Glomerular visceral epithelial cell (primary cell): Measurements from ENCODE around the gene TOX2.

Experiments used
- DNase-seq: peaks from one replicate; pipeline ENCODE4 v3.0.0-alpha.2; 2016; ENCODE audit errors: extremely low spot score

TOX2 gene

DNA sequence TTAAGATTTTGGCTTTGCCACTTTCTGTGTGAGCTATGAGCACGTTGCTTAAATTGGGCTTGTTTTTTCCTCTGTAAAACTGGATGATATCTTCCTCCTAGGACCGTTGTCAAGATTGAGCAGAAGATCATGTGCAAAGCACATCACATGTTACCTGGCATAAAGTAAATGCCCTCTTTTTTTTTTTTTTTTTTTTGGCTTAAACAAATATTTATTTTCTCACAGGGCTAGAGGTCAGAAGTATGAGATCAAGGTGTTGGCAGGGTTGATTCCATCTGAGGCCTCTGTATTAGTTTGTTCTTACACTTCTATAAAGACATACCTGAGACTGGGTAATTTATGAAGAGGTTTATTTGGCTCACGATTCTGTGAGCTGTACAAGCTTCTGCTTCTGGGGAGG lies 42.7 kb downstream of the TOX2 start:
- DNase-seq = no peak

DNA sequence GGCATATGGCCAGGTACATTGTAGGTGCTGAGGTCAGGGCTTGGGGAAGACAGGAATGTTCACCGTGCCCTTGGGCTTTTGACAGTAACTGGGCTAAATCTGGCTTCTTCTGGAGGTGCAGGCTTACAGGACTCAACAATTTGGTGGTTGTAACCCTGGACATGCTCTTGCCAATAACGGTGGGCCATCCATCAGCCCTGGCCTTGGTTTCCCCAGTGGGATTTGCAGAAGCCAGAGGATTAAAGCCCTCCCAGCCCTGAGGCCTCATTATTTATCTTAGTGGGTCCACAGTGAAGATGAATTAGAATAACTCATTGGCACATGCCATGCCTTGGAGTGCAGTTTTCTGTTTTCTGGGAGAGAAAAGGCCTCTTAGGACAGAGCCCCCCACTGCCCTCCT lies 44.0 kb downstream of the TOX2 start:
- DNase-seq = no peak

DNA sequence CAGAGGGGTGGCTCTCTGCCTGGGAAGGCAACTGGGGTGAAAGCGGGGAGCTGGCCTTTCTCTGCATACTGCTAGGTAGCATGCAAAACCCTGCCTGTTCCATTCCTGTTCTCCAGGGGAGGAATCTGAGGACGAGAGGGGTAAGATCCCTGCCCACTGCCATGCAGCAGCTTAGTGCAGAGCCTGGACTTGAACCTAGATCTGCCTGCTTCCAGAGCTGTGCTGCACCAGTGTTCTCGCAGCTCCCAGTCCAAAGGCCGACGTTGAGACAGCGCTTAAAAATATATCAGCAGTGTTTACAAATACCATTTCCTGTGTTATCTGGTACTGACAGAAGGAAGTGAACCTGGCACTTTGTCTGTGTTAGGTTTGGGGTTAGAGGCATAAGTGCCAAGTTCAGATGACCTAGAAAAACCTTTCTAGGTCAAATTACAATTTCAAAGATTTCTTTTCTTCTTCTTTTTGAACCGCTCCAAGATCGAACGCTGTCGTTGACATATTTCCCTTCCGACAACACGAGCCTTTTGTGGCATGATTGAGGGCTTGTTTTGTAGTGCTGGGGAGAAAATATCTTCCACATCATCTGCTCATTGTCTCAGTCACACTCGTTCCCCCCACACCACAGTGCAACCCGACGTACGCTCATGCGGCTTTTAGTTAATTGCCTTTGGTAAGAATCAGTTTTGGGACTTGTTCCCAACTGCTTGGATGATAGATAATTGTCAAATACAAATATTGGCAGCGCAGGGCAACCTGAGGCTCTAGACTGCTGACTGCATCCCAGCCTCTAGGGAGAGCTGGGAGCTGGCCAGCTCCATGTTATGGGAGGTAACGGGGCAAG lies 44.6 kb downstream of the TOX2 start:
- DNase-seq = no peak

DNA sequence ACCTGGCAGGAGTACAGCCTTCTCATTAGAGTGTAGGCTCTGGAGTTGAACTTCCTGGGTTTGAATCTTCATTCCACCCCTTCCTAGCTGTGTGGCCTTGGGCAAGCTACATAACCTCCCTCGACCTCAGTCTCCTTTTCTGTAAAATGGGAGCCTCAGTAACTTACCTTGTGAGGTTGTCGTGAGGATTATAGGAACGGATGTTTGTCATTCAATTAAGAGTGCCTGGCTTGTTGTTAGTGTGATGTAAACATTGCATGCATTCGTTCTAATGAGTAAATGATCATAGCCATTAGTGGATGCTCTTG lies 45.2 kb downstream of the TOX2 start:
- DNase-seq = no peak

- DNase-seq = no peak
Measured at GRCh38 chr20:43960231-43960630, 45.6 kb downstream of the TOX2 start.

DNA sequence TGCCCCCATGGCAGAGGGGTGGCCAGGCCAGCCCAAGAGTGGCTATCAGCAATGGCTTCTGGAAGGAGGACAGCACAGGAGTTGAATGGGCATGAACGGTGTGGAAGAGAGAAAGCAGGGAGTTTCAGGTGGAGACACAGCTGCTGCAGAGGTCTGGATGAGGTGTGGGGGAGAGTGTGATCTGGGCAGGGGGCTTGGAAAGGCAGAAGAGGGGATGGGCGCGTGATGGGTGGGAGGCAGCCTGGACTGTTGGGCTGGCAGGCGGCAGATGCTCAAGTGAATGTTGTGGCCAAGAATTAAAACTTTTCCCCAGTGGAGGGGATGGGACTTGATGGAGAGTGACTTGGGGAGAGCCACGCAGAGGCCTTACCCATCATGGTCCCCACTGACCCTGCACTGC lies 46.5 kb downstream of the TOX2 start:
- DNase-seq = no peak

- DNase-seq = no peak
Measured at GRCh38 chr20:43961541-43962471, 47.2 kb downstream of the TOX2 start.

DNA sequence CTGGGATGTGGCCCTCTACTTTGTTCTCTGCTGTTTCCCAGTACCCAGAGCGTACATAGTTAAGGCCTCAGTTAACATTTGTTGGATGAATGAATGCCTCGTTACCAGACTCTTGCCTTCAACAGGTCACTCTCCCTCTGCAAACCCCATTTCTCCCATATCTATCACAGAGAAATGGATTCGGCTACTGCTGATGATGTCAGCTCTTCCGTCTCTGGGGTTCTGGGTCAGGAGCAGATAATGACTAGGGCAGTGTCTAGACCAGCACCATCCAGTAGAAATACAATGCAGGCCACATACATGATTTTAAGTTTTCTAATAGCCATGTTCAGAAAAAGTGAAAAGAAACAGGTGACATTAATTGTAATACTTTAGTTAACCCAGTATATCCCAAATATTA lies 47.9 kb downstream of the TOX2 start:
- DNase-seq = no peak

DNA sequence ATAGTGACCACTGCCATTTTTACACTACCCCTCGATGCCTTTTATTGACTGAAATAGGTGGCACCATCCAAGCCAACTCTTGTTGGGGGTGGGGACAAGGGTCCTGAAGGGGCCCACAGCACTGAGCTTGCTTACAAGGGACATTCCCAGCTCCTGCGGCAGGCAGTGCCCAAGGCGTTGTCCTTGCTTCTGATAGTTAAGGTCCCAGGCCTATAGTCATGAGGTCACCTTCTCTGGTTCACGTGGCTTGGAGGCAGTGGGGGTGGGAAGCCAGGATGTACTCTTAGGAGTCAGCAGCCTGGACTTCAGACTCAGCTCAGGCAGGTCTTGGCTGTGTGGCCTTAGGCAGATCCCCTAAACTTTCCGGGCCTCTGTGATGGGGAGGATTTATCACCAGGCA lies 48.6 kb downstream of the TOX2 start:
- DNase-seq = no peak

GRCh38 chr20:43963872-43964791 lies 49.5 kb downstream of the TOX2 start:
- DNase-seq = no peak

GRCh38 chr20:43968341-43969000 lies 53.8 kb downstream of the TOX2 start:
- DNase-seq = no peak

DNA sequence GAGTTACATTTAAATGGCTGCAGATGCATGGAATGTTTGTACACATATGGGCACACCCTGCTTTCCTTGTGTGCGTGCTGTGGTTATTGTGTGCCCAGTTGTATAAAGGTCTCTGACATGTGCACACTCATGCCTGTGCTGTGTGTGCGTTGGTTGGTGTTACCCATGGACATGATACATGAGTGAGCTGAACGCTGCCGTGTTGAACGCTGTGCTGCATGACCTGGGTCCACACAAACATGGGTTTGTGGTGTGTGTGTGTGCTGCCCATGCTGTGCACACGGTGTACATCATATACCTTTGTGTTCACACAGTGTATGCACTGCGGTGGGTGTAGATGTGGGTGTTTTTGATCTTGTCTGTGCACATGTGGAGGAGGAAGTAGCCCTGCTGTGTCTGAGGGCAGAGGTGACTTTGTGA lies 54.4 kb downstream of the TOX2 start:
- no peak for DNase-seq

- DNase-seq = no peak
Measured at GRCh38 chr20:43969501-43970182, 55.0 kb downstream of the TOX2 start.

GRCh38 chr20:43971267-43971666 lies 56.6 kb downstream of the TOX2 start:
- no peak for DNase-seq

GRCh38 chr20:43972051-43972450 lies 57.4 kb downstream of the TOX2 start:
- DNase-seq = no peak

- no peak for DNase-seq
Measured at GRCh38 chr20:43972692-43973091, 58.0 kb downstream of the TOX2 start.

GRCh38 chr20:43973231-43973630 lies 58.6 kb downstream of the TOX2 start:
- DNase-seq = no peak

DNA sequence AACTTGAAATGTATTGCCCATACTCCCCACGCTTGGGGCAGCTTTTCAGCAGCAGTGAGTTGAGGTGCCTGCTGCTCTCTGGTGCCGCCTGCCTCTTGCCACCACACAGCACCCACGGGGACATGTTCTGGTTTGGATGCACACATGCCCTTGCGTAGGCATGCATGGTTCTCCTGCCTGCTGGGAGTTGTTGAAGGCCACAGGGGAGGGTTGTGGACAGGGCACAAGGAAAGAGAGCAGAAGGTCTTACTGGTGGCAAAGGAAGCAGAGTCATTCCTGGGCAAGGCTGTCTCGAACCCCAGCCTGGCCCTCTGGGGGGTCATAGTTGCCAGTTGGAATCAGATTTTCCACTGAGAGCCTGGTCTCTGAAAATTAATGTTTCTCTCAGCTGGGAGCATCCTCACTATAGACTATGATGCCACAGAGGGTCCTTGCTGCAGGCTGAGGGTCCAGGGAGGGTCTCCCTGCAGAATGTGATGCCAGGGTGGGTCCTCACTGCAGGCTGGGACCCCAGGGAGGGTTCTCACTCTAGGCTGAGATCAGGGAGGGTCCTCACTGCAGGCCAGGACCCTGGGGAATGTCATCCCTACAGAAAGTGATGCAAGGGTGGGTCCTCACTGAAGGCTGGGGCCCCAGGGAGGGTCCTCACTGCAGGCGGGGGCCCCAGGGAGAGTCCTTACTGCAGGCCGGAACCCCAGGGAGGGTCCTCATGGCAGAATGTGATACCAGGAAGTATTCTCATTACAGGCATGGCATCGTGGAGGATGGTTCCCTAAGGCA lies 59.2 kb downstream of the TOX2 start:
- no peak for DNase-seq

- DNase-seq = no peak
Measured at GRCh38 chr20:43974695-43975094, 60.0 kb downstream of the TOX2 start.
